IPS-NIHi7 (cell line): Measurements from ENCODE around the gene ACAA1.
A peak's percentile ranks its signal among the peaks of the same experiment; 100 is the strongest.

Experiments used
- DNase-seq: peaks from one replicate; pipeline ENCODE4 v3.0.0; 2012; ENCODE audit warnings: mixed read lengths; ENCODE audit errors: extremely low spot score

Gene ACAA1

GRCh38 chr3:38119821-38120692 is 16.9 kb downstream of the ACAA1 start:
- DNase-seq, result no peak

- DNase-seq, result no peak
Measured at GRCh38 chr3:38119248-38119544, 17.7 kb downstream of the ACAA1 start.

GRCh38 chr3:38118421-38119247 is 18.3 kb downstream of the ACAA1 start:
- DNase-seq, result no peak

- DNase-seq, result peak; percentile 83
Measured at GRCh38 chr3:38117748-38118420, 19.0 kb downstream of the ACAA1 start.

GRCh38 chr3:38117163-38117716 is 19.7 kb downstream of the ACAA1 start:
- DNase-seq, result no peak

- DNase-seq, result no peak
Measured at GRCh38 chr3:38116471-38117162, 20.3 kb downstream of the ACAA1 start.

- DNase-seq, result no peak
Measured at GRCh38 chr3:38115645-38116427, 21.1 kb downstream of the ACAA1 start.

- DNase-seq, result no peak
Measured at GRCh38 chr3:38114875-38115644, 21.9 kb downstream of the ACAA1 start.

- no peak for DNase-seq
Measured at GRCh38 chr3:38114052-38114874, 22.7 kb downstream of the ACAA1 start.

GRCh38 chr3:38112378-38112761 is 24.6 kb downstream of the ACAA1 start:
- no peak for DNase-seq

GRCh38 chr3:38111696-38112377 is 25.1 kb downstream of the ACAA1 start:
- no peak for DNase-seq

GRCh38 chr3:38111201-38111600 is 25.7 kb downstream of the ACAA1 start:
- no peak for DNase-seq

GRCh38 chr3:38110314-38111050 is 26.4 kb downstream of the ACAA1 start:
- DNase-seq, result no peak

GRCh38 chr3:38109580-38110313 is 27.2 kb downstream of the ACAA1 start:
- no peak for DNase-seq

GRCh38 chr3:38108649-38109579 is 28.0 kb downstream of the ACAA1 start:
- no peak for DNase-seq
